SH-SY5Y (cell line): Measurements from ENCODE around the gene CUL4A.

Source experiments
- GATA2 ChIP-seq: IDR thresholded peaks from 2 replicates; pipeline ENCODE4 v1.6.1; 2011; ENCODE audit warnings: mild to moderate bottlenecking, low read depth, low read length
- GATA3 ChIP-seq: IDR thresholded peaks from 2 replicates; pipeline ENCODE4 v1.6.1; 2011; ENCODE audit warnings: low read depth, mild to moderate bottlenecking, low read length, moderate library complexity

DNA sequence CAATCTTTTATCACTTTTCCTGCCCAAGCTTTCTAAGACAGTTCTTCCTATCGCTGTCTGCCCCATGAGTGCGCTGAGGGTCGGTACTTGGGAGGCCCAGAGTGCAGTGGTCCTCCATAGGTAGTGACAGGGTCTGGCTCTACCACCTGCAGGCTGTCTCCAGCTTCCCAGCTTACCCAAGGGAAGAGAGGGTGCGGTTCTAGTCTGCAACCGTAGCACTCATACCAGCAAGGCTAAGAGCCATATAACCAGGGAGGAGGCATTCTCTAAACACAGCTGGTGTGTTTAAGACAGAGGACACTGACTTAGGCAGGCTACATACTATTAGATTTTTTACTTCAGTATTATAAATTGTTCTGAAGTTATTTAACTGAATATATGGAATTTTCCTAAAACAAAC, 42.7 kb upstream of the CUL4A start:
- TF ChIP-seq GATA3 = no peak
- no peak for TF ChIP-seq GATA2
